HG02798 (cell line): ENCODE measurements around the gene CMPK2.

ENCODE experiments used
- ATAC-seq: cut with Tn5 transposase; IDR thresholded peaks from one replicate; pipeline ENCODE4 v1.9.1; 2021; ENCODE audit warnings: mild to moderate bottlenecking; ENCODE audit not compliant: unreplicated experiment, poor library complexity

The CMPK2 gene

DNA sequence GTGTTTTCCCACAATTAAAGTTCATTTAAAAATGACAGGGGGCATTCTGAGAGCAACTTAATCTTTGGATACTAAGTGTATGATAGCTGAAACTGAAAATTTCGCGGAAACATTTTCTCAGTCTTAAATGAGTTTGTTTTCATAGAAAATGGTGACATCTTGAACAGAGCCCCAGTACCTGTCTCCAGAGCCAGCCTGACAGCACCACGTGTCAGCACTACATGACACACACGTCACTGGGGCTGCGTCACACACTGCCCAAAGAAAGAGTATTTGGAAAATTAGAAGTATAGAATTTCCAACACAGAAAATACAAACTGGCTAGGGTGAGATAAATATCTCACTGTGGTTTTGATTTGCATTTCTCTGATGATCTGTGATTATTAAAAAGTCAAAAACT, 50.8 kb downstream of the CMPK2 start:
- no peak for ATAC-seq

DNA sequence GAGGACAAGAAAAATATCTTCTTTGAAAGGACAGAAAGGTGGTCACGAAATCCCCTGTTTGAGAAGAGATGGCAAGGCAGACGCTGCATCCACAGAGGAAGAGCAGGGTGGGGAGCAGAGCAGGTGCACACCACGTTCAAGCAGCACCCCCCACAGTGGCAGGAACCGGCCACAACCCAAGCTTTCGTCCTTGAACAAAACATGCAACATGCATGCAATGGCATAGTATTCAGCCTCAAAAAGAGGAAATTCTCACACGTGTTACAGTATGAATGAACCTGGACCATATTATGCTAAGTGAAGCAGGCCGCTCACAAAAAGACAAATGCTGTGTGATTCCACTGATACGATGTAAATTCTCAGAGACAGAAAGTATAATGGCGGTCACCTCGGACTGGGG, 51.4 kb downstream of the CMPK2 start:
- no peak for ATAC-seq

DNA sequence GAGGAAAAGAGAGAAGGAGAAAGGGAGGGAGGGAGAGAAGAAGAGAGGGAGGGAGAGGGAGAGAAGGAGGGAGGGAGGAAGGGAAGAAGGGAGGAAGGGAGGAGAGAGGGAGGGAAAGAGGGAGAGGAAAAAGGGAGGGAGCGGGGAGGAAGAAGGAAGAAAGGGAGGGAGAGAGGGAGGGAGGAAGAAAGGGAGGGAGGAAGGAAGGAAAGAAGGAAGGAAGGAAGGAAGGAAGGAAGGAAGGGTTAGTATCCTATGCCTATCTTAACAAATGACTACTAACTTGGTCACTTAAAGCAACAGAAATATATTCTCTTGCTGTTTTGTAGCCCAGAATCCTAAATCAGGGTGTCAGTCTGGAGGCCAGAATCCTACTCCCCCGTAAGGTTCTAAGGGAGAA, 52.1 kb downstream of the CMPK2 start:
- ATAC-seq = no peak

DNA sequence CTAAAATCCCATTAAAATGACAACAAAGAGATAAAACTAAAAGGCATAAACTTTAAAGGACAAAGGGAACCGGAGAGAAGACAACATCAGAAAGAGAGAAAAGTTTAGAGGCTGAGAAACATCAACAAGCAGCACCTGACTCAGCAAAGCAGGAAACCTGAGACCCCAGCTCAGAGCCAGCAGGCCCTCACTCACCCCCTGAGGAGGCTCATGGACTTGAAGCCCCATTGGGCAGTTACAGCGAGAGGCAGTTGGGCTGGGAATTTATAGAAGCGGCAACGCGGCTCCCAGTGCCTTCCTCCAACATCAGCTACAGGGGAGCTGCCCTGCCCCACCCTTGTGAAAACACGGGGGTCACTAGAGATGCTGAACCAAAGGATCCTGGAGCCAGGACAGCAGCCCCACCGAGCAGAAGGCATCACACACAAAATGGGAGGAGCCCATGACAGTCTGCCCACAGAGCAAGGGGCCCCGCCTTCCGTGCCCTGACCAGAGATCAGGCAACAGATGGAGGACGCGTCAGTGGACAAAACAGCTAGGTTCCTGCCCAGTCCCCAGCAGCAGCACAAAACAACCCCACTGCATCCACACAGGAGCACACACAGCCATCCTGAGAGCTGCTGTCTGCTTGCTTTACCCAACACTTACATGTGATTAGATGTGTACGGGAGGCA, 52.7 kb downstream of the CMPK2 start:
- no peak for ATAC-seq

DNA sequence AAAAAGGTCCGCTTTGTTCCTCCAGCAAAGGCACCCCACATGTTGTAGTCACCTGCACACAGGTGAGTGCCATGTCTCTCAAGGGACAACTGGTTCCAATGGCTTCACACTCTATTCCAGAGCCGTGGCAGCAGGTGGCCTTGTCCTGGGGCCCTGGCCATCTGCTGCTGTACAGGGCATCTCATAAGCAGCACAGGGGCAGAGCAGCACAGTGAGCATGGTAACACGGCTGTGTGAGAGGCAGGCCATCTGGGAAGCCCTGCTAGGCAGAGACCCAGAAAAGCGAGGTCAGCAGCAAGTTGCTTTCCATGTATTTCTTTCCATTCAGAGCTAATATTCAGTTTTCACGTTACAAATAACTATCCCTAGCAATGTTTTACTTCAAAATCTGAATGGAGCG, 54.7 kb downstream of the CMPK2 start:
- no peak for ATAC-seq

DNA sequence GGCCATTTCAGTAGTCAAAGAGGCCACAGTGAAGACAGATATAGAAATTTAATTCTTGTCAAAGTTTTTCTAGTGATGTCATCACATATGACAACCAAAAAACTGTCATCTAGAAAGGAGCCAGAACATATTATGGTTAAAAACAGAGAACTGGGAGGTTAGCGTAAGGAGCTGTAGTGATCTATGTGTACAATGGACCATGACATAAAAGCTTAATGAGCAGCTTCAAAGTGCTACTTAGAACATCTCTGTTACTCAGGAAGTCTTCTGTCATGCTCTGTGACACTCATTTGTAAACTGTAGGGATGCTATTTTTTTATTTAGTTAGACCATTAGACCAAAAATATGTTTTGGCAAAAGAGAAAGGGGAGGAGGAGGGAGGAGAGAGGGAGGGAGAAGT, 57.3 kb downstream of the CMPK2 start:
- ATAC-seq = no peak

DNA sequence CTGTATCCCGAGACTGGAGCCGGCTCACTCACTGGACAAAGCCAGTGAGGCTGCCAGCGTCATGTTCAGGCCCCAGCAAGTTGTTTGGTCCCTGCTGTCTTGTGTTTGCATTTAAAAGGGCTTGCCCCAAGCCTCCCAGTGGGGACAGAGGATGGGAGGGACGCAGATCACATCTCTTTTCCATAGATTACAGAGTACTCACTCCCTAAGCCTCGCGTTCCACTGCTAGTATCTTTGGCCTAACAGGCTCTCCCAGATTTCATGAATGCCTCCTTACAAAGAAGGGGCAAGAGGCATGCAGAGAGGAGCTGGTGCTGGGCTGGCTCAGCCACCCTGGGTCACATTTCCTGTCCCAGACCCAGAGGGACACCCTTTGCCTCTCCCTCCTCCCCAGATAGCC, 59.1 kb downstream of the CMPK2 start:
- no peak for ATAC-seq

DNA sequence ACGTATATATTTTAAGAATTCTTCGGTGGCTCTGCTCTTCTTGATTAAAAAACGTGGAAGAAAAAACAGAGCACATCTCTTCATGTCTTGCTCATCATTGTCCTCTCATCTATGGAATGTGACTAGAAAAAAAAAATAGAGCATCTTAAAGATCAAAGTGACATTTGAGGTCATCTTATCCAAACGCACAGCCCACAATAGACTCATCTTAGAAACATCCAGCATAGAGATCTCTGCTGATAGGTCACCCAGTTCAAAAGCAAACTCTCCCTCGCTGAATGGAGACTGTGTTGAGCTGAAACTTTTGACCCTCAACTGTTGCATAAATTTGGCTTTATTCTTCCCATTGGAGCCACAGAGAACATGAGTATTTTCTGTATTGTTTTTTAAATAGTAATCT, 65.2 kb downstream of the CMPK2 start:
- ATAC-seq = no peak
